ENCODE measurements around the gene ITGA1. TPM values are rescaled to one million over a fixed set of nuclear protein-coding genes. Genes with fewer than 3 reads are reported as not detected.

The ITGA1 gene
- total RNA-seq, 1 donor from 2014 or later: 61.1 TPM

DNA sequence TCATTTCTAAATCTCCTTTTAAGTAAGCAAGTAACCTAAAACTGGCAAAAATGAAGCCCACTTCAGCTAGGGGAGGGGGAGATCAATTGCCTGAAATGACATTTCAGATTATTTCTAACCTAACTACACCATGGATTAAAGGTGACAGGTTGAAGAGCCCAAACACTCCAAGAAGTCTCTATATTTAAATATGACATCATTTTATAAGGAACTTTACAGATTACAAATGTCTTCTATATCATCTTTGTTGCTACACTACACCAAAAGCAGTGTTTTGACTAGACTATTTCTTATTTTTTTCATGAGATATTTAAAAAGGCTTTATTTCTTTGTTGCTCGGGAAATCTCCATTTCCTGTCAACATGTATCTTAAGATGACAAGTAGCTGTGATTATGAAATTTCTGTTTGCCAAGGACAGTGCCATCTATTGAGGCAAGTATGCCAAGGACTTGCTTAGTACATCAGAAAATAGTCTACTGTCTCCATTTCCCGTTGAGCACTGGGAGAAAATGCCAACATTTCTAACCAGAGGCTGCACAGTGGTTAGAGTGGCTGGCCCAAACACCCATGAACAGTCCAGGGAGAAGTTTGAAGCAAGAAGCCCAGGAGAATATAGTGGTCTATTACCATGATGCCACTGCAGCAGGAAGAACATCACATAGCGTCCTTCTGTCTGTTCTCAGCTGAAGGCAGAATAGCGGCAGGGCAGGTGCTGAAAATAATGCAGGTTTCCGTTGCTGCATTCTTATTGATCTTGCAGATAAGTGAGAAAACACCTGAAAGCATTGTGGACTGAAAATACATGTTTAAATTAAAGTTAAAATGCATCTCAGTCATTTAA, 108.1 kb downstream of the ITGA1 start:
- DNase-seq (ENCODE audit: low read depth in 2 of 2): no peak

GRCh38 chr5:52896534-52897237, 109.0 kb downstream of the ITGA1 start:
- DNase-seq (ENCODE audit: low read depth in 2 of 2): no peak

DNA sequence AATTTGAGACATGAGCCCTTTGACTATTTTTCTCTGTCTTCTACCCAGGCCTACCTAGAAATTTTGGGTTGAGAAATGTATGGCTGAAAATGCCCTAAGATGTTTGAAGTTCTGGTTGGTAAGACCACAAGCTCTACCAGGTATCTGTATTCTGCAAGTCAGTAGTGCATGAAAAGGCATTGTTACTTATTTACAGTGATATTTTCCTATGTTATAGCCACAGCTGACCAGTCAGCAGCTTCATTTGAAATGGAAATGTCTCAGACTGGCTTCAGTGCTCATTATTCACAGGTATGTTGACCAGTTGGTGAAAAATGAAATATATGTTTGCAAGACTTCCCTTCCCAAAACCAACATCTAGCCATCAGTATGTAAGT, 109.5 kb downstream of the ITGA1 start:
- no peak for DNase-seq (ENCODE audit: low read depth in 2 of 2)

DNA sequence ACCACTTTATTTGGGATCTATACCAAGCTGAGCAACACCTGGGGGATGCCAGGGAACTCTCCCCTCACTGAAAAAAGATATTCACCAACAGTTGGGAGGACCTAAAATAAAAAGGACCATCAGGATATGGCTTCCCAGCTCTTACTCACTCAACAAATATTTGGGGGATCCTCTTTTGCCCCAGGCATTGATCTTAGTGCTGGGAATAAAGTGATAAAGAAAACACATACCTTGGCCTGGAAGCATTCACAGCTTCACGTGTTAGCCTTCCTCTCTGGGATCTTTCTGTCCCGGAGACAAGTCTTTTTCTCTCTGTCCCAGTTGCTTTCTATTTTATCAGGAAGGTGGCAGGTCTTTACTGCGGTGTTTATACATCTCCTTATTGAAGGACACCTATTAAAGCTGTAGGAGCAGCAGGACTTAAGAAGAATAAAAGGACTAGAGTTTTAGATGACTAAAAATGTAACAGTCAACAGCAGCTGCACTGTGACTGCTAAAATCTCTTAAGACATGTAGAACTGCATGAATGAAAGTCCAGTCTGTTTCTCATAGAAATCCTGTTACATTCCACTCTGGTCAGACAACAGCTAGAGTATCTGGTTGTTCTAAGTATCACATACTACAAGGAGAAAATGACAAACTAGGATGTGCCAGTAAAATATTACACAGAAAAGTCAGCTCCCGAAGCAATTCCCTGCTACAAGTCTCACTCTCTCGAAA, 111.4 kb downstream of the ITGA1 start:
- DNase-seq (ENCODE audit: low read depth in 2 of 2): no peak

DNA sequence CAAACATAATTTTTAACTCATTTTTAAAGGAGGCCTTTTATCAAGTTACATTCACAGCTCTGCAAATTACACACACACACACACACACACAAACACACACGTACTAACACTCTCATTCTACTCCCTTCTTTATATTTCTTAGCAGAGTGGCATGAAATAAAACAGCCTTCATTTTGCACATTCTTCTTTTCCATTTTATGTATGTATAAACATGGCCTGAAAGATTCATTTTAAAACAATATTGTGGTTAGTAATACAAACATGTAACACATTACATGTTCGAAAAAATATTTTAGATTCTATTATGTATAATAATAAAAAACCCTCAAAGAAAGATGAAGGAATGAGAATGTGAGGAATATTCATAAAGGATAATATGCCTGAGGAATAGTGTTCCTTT, 115.4 kb downstream of the ITGA1 start:
- no peak for DNase-seq (ENCODE audit: low read depth in 2 of 2)

- no peak for DNase-seq (ENCODE audit: low read depth in 2 of 2)
Measured at GRCh38 chr5:52906343-52906742, 118.6 kb downstream of the ITGA1 start.

DNA sequence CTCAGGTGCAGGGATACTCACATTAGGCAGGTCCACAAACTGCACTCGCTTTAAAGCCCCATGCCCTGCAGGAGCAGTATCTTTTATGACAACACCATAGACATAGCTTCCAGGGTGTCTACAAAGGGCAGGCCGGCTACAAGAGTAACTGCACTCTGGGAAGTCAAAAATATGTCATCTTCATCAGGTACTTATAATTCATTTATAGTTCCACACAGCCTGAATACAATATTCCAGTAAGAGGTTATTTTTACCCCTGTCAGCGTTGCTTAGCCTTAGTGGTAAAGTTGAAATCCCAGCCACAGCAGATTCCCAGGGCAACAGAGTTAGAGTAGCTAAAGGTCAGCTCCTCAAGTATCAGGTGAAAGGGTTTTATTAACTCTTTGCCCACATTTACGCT, 119.1 kb downstream of the ITGA1 start:
- DNase-seq (ENCODE audit: low read depth in 2 of 2): no peak

DNA sequence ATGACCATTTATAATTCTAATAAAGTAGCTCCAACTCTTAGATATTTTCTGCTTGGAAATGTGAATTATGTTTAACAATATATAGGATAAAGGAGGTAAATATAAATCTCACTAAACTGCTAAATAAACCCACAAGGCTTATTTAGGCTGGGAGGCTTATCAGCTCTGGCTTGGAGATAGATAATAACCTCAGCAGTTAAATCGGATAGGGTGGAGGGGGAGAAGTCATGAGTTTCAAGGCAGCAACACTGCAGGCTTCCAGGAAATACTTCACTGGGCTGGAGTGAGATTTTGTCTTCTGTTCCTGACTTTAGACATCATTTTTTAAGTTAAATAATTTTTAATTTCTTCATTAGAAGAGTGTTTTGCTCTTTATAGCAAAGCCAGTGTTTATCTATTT, 121.5 kb downstream of the ITGA1 start:
- no peak for DNase-seq (ENCODE audit: low read depth in 2 of 2)

DNA sequence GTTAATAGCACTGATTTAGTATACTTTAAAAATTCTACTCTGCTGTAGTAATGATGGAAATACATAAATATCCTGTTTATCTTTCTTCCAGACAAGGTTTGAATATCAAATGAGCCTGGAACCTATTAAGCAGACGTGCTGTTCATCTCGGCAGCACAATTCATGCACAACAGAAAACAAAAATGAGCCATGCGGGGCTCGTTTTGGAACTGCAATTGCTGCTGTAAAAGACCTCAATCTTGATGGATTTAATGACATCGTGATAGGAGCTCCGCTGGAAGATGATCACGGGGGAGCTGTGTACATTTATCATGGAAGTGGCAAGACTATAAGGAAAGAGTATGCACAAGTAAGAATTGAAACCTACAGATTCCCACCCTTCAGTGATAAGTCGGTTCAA, 122.4 kb downstream of the ITGA1 start:
- DNase-seq (ENCODE audit: low read depth in 2 of 2): no peak

GRCh38 chr5:52915176-52915875, 127.6 kb downstream of the ITGA1 start:
- DNase-seq (ENCODE audit: low read depth in 2 of 2): peak; percentile 79 to 85

DNA sequence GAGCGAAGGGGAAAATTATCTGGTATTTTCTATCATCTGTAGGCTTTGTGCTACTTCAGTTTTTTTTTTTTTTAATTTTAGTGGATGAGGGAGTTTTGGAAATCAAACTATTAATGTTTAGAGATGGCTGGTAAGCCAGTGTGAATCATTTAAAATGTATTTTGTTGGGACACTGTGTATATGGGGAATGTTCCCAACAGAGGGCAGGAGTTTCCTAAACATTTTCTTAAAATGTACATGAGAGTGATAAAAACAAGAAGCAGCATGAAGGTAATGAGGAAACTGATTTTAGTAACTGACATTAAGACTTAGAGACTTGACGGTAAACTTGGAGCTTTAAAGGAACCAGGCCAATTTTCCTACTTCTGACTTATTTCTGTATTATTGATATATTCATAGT, 133.2 kb downstream of the ITGA1 start:
- DNase-seq (ENCODE audit: low read depth in 2 of 2): no peak

DNA sequence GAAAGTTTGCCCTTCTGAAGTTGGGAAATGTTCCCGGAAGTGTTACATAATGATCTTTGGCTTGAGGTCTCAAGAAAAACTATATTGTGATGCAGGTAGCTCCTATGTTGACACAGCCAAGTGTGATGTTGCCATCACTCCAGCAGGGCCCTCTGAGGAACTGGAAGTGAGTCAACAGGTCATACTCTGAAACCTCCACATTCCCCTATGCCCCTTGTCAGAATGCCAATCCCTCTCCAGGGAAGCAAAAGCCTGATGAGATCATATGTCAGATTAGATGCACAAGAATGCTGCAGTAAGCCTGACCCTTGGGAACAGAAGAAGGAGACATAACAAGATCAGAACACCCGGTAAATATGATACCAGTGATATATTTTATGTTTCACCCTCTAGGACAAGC, 134.7 kb downstream of the ITGA1 start:
- DNase-seq (ENCODE audit: low read depth in 2 of 2): peak in 1 of 2 donors; percentile 84

DNA sequence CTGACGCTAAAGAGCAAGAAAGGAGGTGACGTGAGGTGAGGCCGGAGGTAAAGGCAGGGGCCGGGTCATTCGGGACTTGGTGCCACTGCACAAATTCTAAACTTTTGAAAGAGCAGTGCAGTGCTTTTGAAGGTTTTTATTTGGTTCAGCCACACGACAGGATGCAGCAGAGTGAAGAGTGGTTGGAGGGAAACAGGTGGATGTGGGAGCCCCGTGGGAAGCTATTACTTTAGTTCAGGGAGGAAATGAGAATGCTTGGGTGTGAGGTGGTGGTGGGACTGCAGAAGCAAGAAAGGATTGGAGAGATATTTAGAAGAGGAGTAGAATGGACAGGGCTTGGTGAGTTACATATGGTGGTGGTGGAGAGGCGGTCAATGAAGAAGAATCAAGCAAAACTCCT, 136.7 kb downstream of the ITGA1 start:
- DNase-seq (ENCODE audit: low read depth in 2 of 2): no peak

DNA sequence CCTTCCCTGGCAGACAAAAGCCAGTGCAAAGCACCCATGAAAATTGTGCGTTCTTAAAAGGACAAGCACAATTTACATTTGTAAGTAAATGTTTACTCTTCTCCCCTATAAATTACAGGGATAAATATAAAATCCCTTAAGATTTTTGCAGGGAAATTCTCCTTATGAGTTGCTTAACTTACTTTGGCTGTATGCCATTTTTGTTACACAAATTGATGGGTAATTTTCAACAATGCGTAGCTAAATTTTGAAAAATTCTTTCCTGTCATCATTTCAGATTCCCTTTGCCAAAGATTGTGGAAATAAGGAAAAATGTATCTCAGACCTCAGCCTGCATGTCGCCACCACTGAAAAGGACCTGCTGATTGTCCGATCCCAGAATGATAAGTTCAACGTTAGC, 137.3 kb downstream of the ITGA1 start:
- no peak for DNase-seq (ENCODE audit: low read depth in 2 of 2)

DNA sequence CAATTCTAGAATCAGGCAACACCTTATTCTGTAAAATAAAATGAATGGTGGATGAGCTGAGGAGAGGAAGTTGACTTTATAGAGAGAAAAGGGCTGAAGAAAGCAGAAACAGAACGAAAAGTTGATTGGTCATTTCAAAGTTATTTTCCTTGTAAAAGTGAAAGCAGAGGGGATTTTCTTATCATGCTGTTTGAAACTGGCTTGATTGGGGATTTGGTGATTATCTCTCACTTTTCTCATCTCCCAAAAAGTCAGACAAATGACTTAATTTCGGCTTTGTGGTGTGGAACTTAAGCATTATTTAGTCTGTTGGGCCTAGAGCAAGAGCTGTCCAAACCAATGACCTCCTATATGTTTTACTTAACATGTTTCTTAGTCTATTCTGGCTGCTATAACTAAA, 141.0 kb downstream of the ITGA1 start:
- DNase-seq (ENCODE audit: low read depth in 2 of 2): no peak

DNA sequence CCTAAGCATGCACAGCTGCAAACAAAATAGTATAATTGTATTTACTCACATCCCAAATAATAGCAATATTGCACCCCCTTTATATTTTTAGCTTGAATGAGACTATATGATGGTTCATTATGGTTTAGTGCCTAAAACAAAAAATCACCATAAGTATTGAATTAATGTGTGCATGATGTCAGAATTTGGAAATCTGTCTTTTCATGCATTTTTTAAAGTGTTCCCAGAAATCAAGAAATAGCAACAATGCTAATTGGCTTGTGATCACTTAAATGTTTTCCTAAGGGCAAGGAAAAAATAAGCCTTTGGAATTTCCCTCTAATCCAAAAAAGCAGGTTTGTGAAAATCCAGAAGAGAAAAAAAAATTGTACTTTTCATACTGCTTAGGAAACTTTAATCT, 150.5 kb downstream of the ITGA1 start:
- no peak for DNase-seq (ENCODE audit: low read depth in 2 of 2)

- peak in 1 of 2 donors; percentile 37 for DNase-seq (ENCODE audit: low read depth in 2 of 2)
Measured at GRCh38 chr5:52943285-52943684, 155.6 kb downstream of the ITGA1 start.

GRCh38 chr5:52943808-52944207, 156.1 kb downstream of the ITGA1 start:
- DNase-seq (ENCODE audit: low read depth in 2 of 2): no peak

DNA sequence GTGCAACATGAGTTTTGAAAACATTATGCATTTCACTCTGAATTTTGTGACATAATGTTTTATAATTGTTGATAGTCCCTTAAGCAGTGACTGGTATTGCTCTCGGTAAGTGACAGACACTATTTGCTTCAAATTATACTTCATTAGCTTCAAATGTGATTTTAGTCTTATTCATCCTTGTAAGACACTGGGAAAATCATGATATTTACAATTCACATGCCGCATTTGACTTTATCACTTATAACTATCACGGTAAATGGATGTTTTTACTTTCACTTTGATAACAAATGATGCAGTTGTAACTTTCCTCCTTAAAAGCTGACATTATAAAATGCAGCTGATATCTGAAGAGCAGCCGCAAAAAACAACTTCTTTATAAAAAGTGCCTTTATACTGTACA, 157.3 kb downstream of the ITGA1 start:
- no peak for DNase-seq (ENCODE audit: low read depth in 2 of 2)

GRCh38 chr5:52947208-52947607, 159.5 kb downstream of the ITGA1 start:
- peak in 1 of 2 donors; percentile 55 for DNase-seq (ENCODE audit: low read depth in 2 of 2)

DNA sequence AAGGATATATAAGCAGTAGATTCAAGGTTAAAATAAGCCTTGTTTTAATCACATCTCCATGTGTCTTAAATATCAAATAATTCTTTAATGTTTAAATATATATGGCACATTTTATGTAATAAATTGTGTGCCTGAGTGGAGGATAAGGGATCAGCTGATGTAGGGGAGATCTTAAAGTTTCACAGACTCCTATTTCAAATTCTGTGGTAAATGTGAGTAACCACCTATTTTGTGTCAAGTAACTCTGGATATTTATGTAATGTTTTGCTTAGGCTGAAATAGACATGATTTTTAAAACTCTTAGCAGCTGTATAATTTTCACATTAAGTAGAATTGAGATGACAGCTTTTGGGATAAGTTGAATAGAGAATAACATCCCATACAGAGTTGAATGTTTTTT, 160.1 kb downstream of the ITGA1 start:
- no peak for DNase-seq (ENCODE audit: low read depth in 2 of 2)

Data from dermis microvascular lymphatic vessel endothelial cell (primary cell).